Measurements from ENCODE around the gene TSSC4. TPM values are rescaled to one million over a fixed set of nuclear protein-coding genes. Genes with fewer than 3 reads are reported as not detected.
A peak's percentile ranks its signal among the peaks of the same experiment; 100 is the strongest.

TSSC4 gene
- total and polyA plus RNA-seq, 2 of the 13 experiments (the other 11 are each of a cell fraction or from before 2014, with no cell fraction given), result 16.2 to 58.6 TPM

DNA sequence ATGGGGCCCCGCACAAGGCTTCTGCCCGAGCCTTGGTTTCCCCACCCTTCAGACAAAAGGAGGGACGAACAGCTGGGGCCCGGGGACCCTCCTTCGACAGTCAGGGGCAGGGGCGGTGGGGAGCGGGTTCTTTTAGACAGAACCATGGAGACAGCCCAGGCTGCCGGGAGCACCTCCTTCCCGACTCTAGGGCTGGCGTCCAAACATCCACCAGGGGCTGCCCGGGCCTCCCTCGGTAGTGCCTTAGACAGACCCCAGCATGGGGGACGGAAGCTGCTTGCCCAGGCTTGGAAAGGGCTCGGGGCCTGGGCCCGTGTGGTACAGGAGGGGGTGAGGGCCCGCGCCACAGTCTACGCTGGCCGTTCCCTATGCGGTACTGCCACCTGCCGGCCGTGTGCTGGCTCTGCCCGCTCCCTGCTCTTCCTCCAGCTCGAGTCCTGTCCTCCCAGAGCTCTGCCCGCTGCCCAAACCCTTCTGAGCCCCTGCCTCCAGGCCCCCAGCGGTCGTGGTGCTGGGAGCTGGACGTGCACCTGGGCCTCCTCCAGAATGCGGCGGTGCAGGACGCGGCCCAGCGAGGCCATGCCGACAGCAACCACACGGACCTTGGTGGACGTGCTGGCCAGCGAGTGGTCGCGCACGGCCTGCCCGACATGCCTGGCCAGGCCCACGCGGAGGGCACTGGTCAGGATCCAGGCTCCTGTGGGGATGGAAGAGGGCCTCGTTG, 20.1 kb downstream of the TSSC4 start (continued):
- TF ChIP-seq ZEB1 (IDR thresholded peaks at IDR 0.05; ENCODE audit: insufficient replicate concordance, low read depth) (no peak), YY1 (IDR thresholded peaks at IDR 0.05; ENCODE audit: insufficient read depth, insufficient replicate concordance, low read depth, low read length) (peak; percentile 39), TEAD3 (CRISPR knock-in tag; optimal IDR thresholded peaks at IDR 0.05; ENCODE audit: borderline replicate concordance) (no peak), ZNF317 (CRISPR knock-in tag; IDR thresholded peaks at IDR 0.05) (no peak), AGO2 (optimal IDR thresholded peaks at IDR 0.05; ENCODE audit: low read depth, low read length) (no peak), SNRNP70 (IDR thresholded peaks at IDR 0.05; ENCODE audit: low read depth, low read length) (no peak), ZNF367 (CRISPR knock-in tag; IDR thresholded peaks at IDR 0.05; ENCODE audit: borderline replicate concordance) (peak; percentile 53; the same call in 1 of the 2 replicates), KDM6A (CRISPR knock-in tag; IDR thresholded peaks at IDR 0.05; ENCODE audit: low read depth) (no peak), MLLT10 (CRISPR knock-in tag; IDR thresholded peaks at IDR 0.05) (no peak), NR2F2 (IDR thresholded peaks at IDR 0.05; ENCODE audit: borderline replicate concordance, low read depth) (no peak), PTBP1 (IDR thresholded peaks at IDR 0.05; ENCODE audit: low read depth, low read length, poor library complexity, severe bottlenecking) (no peak), HIVEP1 (CRISPR knock-in tag; IDR thresholded peaks at IDR 0.05) (no peak; the same call in 1 of the 2 replicates), ZSCAN12 (CRISPR knock-in tag; IDR thresholded peaks at IDR 0.05) (no peak), ZNF605 (CRISPR knock-in tag; IDR thresholded peaks at IDR 0.05) (no peak), ZNF839 (CRISPR knock-in tag; IDR thresholded peaks at IDR 0.05; ENCODE audit: borderline replicate concordance) (no peak), SKI (IDR thresholded peaks at IDR 0.05; ENCODE audit: partially characterized antibody) (no peak), ATF7-NPFF (CRISPR knock-in tag; IDR thresholded peaks at IDR 0.05; ENCODE audit: low read depth) (no peak)
- TF ChIP-seq, protein P1, sequence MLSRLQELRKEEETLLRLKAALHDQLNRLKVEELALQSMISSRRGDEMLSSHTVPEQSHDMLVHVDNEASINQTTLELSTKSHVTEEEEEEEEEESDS (CRISPR knock-in tag; IDR thresholded peaks at IDR 0.05; ENCODE audit: borderline replicate concordance), result no peak
- TF ChIP-seq, protein P2, sequence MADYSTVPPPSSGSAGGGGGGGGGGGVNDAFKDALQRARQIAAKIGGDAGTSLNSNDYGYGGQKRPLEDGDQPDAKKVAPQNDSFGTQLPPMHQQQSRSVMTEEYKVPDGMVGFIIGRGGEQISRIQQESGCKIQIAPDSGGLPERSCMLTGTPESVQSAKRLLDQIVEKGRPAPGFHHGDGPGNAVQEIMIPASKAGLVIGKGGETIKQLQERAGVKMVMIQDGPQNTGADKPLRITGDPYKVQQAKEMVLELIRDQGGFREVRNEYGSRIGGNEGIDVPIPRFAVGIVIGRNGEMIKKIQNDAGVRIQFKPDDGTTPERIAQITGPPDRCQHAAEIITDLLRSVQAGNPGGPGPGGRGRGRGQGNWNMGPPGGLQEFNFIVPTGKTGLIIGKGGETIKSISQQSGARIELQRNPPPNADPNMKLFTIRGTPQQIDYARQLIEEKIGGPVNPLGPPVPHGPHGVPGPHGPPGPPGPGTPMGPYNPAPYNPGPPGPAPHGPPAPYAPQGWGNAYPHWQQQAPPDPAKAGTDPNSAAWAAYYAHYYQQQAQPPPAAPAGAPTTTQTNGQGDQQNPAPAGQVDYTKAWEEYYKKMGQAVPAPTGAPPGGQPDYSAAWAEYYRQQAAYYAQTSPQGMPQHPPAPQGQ (CRISPR knock-in tag; IDR thresholded peaks at IDR 0.05; ENCODE audit: borderline replicate concordance), result no peak
- TF ChIP-seq, protein P3, sequence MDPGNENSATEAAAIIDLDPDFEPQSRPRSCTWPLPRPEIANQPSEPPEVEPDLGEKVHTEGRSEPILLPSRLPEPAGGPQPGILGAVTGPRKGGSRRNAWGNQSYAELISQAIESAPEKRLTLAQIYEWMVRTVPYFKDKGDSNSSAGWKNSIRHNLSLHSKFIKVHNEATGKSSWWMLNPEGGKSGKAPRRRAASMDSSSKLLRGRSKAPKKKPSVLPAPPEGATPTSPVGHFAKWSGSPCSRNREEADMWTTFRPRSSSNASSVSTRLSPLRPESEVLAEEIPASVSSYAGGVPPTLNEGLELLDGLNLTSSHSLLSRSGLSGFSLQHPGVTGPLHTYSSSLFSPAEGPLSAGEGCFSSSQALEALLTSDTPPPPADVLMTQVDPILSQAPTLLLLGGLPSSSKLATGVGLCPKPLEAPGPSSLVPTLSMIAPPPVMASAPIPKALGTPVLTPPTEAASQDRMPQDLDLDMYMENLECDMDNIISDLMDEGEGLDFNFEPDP (CRISPR knock-in tag; conservative IDR thresholded peaks at IDR 0.05), result no peak
- TF ChIP-seq, protein P4, sequence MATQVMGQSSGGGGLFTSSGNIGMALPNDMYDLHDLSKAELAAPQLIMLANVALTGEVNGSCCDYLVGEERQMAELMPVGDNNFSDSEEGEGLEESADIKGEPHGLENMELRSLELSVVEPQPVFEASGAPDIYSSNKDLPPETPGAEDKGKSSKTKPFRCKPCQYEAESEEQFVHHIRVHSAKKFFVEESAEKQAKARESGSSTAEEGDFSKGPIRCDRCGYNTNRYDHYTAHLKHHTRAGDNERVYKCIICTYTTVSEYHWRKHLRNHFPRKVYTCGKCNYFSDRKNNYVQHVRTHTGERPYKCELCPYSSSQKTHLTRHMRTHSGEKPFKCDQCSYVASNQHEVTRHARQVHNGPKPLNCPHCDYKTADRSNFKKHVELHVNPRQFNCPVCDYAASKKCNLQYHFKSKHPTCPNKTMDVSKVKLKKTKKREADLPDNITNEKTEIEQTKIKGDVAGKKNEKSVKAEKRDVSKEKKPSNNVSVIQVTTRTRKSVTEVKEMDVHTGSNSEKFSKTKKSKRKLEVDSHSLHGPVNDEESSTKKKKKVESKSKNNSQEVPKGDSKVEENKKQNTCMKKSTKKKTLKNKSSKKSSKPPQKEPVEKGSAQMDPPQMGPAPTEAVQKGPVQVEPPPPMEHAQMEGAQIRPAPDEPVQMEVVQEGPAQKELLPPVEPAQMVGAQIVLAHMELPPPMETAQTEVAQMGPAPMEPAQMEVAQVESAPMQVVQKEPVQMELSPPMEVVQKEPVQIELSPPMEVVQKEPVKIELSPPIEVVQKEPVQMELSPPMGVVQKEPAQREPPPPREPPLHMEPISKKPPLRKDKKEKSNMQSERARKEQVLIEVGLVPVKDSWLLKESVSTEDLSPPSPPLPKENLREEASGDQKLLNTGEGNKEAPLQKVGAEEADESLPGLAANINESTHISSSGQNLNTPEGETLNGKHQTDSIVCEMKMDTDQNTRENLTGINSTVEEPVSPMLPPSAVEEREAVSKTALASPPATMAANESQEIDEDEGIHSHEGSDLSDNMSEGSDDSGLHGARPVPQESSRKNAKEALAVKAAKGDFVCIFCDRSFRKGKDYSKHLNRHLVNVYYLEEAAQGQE (IDR thresholded peaks at IDR 0.05; ENCODE audit: borderline replicate concordance in 1 of 2, low read depth in 1 of 2, low read length in 2 of 2), result no peak
- TF ChIP-seq, protein P5, sequence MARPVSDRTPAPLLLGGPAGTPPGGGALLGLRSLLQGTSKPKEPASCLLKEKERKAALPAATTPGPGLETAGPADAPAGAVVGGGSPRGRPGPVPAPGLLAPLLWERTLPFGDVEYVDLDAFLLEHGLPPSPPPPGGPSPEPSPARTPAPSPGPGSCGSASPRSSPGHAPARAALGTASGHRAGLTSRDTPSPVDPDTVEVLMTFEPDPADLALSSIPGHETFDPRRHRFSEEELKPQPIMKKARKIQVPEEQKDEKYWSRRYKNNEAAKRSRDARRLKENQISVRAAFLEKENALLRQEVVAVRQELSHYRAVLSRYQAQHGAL (CRISPR knock-in tag; IDR thresholded peaks at IDR 0.05; ENCODE audit: not compliant biosample characterization), result no peak

Data from HepG2 (cell line).